GM12874 (cell line): Measurements from ENCODE around the gene TOM1L2.

Experiments
- TF ChIP-seq, protein P1 (sequence below): IDR thresholded peaks from 2 replicates; pipeline ENCODE4 v1.5.1; 2011; ENCODE audit warnings: low read depth, mild to moderate bottlenecking, control low read depth, low read length, moderate library complexity; ENCODE audit not compliant: insufficient read depth

The TOM1L2 gene

DNA sequence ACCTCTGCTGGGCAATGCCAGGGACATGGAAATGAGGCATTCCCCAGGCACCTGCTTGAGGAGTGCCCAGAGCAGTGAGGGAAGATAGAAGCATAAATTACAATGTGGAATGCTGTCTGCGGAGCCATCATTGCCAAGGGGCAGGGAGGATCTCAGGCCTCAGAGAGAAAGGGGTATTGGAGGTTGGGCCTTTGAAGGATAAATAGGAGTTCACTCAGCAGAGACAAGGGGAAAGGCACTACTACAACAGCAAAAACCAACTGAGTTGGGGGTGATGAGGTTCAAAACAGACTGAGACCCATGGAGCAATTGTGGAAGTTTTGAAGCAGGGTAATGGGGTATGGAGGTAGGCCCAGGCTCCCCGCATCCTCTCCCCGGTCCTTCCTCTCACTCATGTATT lies 168.2 kb downstream of the TOM1L2 start:
- TF ChIP-seq, protein P1, sequence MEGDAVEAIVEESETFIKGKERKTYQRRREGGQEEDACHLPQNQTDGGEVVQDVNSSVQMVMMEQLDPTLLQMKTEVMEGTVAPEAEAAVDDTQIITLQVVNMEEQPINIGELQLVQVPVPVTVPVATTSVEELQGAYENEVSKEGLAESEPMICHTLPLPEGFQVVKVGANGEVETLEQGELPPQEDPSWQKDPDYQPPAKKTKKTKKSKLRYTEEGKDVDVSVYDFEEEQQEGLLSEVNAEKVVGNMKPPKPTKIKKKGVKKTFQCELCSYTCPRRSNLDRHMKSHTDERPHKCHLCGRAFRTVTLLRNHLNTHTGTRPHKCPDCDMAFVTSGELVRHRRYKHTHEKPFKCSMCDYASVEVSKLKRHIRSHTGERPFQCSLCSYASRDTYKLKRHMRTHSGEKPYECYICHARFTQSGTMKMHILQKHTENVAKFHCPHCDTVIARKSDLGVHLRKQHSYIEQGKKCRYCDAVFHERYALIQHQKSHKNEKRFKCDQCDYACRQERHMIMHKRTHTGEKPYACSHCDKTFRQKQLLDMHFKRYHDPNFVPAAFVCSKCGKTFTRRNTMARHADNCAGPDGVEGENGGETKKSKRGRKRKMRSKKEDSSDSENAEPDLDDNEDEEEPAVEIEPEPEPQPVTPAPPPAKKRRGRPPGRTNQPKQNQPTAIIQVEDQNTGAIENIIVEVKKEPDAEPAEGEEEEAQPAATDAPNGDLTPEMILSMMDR: no peak

DNA sequence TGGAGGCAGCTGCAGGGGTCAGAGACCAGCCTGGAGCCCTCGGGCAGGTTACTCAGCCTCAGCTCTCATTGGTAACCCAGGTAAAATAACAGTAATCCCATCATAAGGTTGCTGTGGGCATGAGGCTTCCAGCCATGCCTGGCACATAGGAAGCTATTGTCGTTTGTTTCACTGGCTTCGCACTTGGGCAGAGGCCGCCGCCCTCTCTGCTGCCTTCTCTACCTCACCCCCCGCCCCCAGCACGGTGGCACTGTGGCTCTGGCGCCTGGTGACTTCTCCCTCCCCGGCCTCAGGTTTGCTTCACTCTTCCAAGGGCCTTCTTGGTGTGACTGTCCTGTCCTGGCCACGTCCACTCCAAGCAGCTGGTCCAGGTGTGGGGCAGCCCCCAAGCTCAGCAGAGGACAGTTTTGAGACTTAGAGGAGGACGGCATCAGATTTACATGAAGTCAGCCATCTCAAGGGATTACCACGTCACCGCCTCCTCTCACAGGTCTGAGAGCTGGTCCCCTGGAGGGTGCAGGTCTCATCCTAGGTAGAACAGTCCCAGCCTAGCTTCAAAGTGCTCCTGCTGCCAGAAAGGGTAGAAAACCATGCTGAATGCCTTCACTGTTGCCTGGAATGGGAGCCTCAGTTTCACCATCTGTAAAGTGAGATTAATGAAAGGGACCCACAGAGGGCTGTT lies 170.3 kb downstream of the TOM1L2 start:
- TF ChIP-seq, protein P1: no peak

DNA sequence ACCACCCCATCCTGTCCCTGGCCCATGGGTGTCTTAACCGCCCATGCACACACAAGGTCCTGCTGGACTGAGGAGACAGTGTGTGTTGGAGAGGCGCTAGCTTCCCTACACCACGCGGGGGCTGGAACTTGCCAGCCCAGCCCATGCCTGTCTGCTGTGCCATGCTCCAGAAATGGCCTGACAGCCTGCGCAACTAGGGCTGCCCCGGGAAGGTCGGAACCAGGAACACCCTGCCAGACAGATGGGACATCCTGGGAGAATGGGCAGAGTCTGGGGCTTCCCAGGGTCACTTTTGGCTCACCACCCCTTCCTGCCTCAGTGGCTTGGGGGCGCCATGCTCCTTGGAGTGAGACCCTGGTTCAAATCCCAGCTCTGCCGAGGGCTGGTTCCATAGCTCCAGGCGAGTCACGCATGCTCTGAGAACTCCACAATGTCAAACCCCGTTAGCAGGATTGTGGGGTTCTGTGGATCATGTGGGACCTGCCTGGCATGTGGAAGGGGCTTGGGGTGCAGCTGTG lies 171.6 kb downstream of the TOM1L2 start:
- TF ChIP-seq, protein P1: no peak

DNA sequence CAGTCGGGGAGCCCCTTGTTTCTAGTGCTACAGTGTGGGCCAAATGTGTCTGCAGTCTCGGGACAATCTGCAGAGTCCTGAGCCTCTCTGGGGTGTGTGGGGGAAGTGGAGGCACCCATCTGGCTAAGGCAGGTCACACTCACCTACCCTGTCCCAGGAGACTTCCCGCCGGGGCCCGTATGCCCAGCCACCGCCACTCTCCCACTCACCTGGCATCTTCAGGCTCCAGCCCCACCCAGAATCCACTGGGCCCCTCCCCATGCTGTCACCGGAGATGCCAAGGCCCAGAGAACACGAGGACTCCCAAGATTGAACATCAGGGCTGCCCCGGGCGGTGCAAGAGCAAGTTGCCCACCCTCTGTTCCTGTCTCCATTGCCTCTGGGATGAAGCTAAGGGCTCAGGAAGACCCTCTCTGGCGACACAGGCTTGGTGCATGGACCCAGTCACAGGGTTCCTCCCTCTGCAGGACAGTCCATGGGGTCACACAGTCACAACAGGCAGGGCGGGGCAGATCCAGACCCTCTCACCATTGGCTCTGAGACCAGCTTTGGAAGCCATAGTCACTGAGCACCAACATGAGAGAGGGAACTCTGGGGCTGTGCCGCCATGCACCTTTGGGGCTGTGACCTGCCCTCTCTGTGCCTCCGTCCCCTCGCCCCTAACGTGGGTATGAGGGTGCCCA lies 173.5 kb downstream of the TOM1L2 start:
- TF ChIP-seq, protein P1: no peak

DNA sequence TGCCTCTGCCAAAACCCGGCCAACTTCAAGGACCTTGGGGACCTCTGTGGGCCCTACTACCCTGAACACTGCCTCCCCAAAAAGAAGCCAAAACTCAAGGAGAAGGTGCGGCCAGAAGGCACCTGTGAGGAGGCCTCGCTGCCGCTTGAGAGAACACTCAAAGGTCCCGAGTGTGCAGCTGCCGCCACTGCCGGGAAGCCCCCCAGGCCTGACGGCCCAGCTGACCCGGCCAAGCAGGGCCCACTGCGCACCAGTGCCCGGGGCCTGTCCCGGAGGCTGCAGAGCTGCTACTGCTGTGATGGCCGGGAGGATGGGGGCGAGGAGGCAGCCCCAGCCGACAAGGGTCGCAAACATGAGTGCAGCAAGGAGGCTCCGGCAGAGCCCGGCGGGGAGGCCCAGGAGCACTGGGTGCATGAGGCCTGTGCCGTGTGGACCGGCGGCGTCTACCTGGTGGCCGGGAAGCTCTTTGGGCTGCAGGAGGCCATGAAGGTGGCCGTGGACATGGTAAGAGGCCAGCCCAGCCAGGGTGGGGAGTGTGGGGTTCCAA lies 174.1 kb downstream of the TOM1L2 start:
- TF ChIP-seq, protein P1: no peak

DNA sequence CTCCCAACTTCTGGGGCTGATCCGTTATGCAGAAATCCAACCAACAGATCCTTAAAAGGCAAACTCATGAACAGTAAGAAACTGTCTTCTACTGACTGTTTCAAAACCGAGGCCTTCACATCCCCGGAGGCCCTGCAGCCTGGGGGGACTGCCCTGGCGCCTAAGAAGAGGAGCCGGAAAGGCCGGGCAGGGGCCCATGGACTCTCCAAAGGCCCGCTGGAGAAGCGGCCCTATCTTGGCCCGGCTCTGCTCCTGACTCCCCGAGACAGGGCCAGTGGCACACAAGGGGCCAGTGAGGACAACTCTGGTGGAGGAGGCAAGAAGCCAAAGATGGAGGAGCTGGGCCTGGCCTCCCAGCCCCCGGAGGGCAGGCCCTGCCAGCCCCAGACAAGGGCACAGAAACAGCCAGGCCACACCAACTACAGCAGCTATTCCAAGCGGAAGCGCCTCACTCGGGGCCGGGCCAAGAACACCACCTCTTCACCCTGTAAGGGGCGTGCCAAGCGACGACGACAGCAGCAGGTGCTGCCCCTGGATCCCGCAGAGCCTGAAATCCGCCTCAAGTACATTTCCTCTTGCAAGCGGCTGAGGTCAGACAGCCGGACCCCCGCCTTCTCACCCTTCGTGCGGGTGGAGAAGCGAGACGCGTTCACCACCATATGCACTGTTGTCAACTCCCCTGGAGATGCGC lies 174.9 kb downstream of the TOM1L2 start:
- TF ChIP-seq, protein P1: no peak

DNA sequence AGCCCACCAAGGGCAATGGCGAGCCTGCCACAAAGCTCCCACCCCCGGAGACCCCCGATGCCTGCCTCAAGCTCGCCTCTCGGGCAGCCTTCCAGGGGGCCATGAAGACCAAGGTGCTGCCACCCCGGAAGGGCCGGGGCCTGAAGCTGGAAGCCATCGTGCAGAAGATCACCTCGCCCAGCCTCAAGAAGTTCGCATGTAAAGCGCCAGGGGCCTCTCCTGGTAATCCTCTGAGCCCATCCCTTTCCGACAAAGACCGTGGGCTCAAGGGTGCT lies 175.5 kb downstream of the TOM1L2 start:
- TF ChIP-seq, protein P1: no peak
